ENCODE measurements around the gene WDR4.
"Not testable (repeated sequence)": the region's sequence is repeated elsewhere in the genome, so short reads cannot be mapped to it uniquely, and the experiment has no call there.

Gene WDR4

DNA sequence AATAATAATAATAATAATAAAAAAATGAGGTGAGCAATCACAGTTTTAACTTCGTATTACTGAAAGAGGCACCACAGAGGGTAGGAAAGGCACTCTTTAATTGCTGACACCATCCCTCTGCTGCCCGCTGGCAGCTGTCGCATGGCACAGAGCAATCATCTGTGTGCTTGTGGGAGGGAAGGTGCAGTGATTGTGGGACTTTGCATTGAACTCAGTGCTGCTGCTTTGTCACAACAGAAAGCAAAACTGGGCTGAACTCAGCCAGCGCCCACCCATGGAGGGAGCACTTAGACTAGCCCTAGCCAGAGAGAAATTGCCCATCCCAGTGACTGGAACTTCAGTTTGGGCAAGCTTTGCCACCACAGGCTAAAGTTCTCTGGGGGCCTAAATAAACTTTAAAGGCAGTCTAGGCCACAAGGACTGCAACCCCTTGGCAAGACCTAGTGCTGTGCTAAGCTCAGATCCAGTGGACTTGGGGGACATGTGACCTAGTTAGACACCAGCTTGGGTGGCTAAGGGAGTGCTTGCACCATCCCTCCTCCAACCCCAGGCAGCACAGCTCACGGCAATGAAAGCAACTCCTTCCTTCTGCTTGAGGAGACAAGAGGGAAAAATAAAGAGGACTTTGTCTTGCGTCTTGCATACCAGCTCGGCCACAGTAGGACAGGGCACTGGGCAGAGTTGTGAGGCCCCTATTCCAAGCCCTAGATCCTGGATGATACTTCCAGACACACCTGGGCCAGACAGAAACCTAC is 59.3 kb downstream of the WDR4 start:
- DNase-seq (ENCODE audit: low spot score), result no peak

DNA sequence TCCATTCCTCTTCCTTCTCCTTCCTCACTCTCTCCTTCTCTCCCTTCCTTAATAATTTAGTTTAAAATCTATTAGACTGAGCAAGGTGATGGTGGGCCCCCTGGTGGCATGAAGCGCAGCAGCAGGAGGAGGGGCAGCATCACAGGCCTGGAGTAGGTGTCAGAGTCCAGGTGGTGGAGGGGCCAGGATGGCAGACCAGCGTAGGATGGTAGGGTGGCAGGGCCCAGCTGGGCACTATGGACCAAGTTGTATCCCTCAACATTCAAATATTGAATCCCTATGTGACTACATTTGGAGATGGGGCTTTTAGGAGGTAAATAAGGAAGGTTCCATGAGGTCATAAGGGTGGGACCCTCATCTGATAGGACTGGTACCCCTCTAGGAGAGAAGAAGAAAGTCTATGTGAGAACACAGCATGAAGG is 61.0 kb downstream of the WDR4 start:
- DNase-seq (ENCODE audit: low spot score), result no peak

DNA sequence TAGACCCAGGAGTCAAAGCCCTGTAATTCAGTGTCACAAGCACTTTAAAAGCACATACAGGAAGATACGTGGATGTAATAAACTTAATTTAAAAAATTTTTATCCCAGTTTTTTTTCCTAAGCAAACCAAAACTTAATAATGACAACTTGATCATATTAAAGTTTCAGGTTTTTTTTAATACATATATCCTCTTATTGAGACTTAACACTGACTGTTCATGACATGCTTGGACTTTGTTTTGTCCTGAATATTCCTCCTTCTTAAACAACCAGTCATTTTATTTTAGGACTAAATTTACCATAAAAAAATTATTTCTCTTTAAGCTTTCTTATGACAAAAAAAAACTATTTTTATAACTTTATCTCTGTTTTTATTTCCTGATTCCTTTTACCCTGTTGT is 64.1 kb downstream of the WDR4 start:
- DNase-seq (ENCODE audit: low spot score), result no peak

DNA sequence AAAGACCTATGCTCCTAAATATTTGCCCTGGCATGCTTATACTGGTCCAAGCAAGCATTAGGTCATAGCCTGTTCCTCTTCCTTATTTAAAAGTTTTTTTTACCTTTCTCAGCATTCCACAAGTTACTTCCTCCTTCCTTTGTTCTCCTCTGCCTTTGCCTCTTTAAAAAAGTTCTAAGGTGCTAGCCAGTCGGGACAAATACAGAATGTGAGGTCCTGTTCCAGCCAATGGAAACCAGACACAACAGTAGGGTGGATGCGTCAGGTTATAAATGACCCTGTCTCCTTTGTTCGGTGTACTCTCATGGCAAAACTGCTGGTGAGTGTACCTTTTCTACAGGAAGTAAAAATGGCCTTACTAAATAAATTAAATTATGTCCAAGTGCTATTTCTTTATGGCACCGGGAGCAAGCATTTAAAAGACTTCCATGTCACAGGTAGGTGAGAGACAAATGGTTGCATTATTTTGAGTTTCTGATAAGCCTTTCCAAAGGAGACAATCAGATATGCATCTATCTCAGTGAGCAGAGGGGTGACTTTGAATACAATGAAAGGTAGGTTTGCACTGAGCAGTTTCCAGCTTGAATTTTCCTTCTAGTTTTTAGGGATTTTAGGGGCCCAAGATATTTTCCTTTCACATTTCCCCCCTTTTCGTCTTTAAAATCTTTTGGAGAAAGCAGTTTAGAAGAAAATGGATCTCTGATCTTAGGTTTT is 66.7 kb downstream of the WDR4 start:
- DNase-seq (ENCODE audit: low spot score), result not testable (repeated sequence)

DNA sequence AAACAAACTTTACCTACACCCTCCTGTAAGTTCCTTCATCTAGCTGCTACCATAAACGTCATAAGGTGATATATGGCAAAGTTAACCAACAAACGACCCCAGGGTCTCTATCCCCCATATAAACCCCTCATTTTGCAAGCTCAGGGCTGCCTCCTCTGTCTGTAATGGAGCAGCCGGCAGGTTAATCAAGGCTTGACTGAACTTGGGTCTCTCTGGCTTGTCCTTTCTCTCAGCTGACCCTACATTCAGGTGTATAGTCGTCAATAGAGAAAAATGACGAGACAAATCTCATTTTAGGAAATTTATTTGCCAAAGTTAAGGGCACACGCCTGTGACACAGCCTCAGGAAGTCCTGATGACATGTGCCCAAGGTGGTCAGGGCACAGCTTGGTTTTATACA is 67.4 kb downstream of the WDR4 start:
- no peak for DNase-seq (ENCODE audit: low spot score)

DNA sequence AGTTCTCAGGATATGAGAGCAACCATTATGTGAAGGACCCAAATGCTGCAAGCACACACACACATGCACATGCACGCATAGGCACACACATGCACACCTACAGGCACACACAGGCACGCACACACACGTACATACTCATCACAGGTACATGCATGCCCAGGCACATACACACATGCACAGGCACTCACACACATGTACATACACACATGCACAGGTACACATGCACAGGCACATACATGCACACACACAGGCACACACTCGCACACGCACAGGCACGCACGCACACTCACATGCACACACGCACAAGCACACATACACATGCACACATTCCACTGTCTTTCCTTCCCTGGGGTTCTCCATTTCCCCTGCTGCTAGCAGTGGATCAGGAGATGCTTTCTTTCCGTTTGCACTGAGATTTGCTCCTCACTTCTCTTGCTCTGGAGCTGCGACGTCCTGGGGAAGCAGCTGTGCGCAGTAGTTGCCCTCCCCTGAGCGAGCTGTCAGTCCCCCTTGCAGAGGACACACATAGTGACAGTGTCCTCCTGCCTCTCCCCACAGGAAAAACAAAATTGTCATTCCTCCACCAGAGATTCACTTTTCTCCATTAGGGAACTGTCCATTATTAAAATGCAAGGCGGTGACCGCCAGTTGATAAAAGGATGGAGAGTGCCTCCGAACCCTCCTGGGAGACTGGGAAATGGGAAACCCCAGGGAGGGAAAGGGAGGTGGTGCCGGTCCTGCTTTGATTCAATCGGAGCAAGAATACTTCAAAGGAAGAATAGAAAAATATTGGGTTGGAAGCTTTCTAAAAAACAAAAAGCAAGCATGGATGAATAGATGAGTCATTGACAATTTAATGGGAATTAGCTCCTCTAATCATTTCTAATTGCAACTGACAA is 69.5 kb downstream of the WDR4 start:
- DNase-seq (ENCODE audit: low spot score), result no peak

DNA sequence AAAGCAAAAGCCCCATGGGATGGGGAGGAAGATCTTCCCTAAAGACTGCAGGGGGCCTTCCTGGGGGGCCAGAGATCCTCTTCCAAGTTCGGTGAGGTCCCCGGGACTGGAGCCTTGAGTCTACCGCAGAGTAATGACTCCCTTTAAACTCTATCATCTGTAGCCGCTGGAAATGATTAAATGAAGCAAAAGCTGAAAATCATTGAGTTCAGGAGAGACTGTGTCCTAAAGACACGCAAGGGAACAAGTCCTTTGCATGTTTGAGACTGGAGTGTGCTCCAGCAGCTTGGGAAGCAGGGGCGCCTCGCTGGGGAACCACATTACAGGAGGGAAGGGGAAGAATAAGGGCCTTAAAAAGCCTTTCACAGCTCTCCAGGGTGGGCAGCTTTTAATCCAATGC is 70.2 kb downstream of the WDR4 start:
- DNase-seq (ENCODE audit: low spot score), result no peak

DNA sequence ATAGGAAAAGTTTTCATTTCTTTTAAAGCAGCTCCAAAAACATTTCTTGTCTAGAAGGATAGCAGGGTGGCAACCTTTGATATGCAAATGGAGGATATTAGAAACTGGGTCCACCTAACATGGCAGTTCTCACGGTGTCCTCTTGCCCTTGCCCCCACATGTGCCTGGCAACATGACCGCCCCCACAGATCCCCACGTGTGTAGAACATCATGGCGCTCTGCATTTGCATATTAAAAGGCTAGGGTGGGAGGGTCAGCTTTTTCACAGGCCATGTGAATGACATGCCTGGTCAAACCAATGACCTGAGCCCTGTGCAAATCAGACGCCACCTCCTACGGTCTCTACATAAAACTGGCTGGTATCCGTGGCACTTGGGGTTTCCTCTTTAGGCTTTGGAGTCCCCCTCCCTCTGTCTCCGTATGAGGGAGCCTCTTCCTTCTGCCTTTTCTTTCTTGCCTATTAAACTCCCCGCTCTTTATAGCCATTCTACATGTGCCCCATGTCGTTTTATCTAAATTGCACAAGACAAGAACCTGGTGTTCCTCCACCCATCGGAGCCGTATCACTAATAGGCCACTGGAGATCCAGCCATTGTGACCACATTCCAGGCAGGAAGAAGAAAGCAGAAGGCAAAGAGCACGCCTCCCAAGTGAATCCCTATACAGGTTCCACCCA is 71.3 kb downstream of the WDR4 start:
- DNase-seq (ENCODE audit: low spot score), result no peak

DNA sequence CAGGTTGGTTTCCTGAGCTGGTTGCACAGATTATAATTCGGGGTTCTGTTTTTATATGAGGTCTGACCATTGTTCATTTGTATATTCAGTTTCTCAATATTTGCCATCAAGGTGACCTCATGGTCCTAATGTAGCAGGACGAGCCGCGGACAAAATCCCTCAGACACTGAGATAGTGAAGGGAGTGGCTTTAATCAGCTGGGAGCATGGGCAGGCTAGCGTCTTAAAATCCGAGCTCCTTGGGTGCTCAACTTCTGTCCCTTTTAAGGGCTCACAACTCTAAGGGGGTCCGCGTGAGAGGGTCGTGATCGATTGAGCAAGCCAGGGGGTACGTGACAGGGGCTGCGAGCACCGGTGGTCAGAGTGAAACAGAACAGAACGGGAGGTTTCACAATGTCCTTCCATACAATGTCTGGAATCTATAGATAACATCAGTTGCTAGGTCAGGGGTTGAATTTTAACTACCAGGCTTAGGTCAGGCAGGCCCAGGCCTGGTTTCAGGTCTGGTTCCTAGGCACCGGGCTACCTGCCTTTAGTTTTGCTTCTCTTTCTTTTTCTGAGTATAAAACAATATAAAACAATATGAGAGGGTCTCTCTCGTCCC is 71.9 kb downstream of the WDR4 start:
- not testable (repeated sequence) for DNase-seq (ENCODE audit: low spot score)

DNA sequence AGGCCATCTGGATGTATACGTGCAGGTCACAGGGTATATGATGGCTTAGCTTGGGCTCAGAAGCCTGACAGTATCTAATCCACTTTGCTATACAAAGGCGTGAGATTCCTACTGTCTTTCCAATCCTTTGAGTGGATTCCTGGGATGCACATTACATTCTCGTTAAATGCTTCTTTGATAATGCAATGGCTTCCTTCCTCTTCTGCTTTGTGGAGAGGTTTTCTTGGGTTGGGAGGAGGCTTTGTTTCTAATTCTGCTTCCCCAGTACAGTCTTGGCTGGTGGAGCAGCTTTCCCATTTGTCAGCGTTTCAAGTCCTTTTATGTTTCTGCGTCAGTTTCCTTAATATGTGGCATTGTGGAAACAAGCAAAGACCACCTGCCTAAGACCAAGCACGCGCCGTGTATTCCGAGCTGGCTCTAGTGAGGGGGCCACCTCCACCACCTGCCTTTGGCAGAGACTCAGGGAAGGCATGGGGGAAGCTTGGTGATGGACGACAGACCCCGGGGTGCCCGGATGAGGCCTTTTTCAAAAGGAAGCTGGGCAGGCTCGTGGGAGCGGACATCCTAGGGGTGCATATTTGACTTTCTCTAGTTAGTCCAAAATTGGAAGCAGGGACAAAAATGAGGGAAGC is 72.7 kb downstream of the WDR4 start:
- no peak for DNase-seq (ENCODE audit: low spot score)

DNA sequence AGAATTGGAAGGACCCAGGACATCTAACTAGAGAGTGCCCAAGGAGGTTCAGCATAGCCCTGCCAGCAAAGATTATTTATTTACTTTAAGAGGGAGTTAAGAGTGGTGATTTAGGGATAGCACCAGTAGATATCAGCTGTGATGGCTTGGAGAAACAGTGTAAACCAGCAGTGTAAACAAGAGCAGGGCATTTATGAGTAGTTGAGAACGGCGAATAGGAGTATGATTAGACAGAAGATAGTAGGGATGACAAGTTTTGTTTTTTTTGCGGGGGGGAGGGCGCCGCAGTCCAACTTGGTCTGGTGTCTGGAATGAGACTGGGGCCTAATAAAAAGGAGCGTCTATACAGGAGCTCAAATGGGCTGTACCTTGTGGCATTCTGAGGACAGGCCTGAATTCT is 77.7 kb downstream of the WDR4 start:
- not testable (repeated sequence) for DNase-seq (ENCODE audit: low spot score)

DNA sequence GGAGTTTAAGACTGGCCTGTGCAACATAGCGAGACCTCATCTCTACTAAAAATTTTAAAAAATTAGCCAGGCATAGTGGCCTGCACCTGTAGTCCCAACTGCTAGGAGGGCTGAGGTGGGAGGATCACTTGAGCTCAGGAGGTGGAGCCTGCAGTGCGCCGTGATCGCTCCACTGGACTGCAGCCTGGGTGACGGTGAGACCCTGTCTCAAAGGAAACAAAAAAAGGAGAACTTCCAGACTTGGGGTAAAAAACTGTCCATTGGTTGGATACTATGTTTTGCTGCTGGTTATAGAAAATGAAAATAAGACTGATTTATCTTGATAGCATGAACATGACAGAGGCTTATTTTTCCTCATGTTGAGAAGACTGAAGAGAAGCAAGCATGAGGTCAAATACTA is 79.4 kb downstream of the WDR4 start:
- no peak for DNase-seq (ENCODE audit: low spot score)

DNA sequence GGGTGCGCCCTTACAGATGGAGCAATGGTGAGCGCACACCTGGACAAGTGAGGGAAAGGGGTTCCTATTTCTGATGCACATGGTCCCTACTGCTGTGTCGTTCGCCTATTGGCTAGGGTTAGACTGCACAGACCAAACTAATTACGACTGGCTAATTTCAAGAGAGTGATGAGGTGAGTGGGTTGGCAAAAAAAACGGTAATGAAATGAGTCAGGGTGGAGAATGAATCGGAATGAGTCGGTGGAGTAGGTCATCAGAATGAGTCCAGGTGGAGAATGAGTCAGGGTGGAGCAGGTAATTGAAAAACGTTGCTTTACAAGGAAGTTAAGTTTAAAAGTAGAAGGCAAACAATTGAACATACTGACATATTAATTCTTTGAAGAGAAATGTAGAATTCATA is 79.8 kb downstream of the WDR4 start:
- no peak for DNase-seq (ENCODE audit: low spot score)
